H1 (cell line): ENCODE data around the gene G6PC3. TPM values are rescaled to one million over a fixed set of nuclear protein-coding genes. Genes with fewer than 3 reads are reported as not detected.

ENCODE experiments used
- CTCF ChIA-PET: fragments of 300-600 bp; sonication (Branson Sonifier 250); formaldehyde crosslinking; loops from one replicate; lab custom pipeline; 2021; ENCODE audit not compliant: partially characterized antibody; lab: Charles Lee
- POLR2A ChIA-PET: fragments of 300-600 bp; sonication (Branson Sonifier 250); formaldehyde crosslinking; loops from one replicate; lab custom pipeline; 2021; ENCODE audit warnings: inconsistent platforms; ENCODE audit not compliant: partially characterized antibody; lab: Charles Lee
- DNase-seq, 2 experiments: peaks; one replicate each; pipeline versions ENCODE4 v3.0.0 to v3.0.0-alpha.2; 2010 to 2022; ENCODE audit warnings: low spot score in 2 of 2, low read depth in 1 of 2, mixed read lengths in 1 of 2
- FAIRE-seq: peaks from 2 replicates; lab custom pipeline; 2011; peaks lifted over from hg19 to GRCh38; lab: Jason Lieb, UNC
- H2AFZ ChIP-seq: 2 replicates; pipeline ENCODE4 v1.8.1; 2012; ENCODE audit warnings: low read length, inconsistent platforms
- H2AK5ac ChIP-seq: 2 replicates; pipeline ENCODE4 v1.6.1; 2013; ENCODE audit warnings: low read depth, low read length
- H2BK120ac ChIP-seq: replicated peaks from 2 replicates; pipeline ENCODE3; 2013; ENCODE audit warnings: low read depth, low read length, inconsistent platforms
- H2BK12ac ChIP-seq: 2 replicates; pipeline ENCODE4 v1.6.1; 2013; ENCODE audit warnings: low read depth, low read length
- H2BK15ac ChIP-seq: 2 replicates; pipeline ENCODE4 v1.6.1; 2013; ENCODE audit warnings: low read length
- H2BK20ac ChIP-seq: 2 replicates; pipeline ENCODE4 v1.6.1; 2013; ENCODE audit warnings: low read length
- H2BK5ac ChIP-seq: 2 replicates; pipeline ENCODE4 v1.6.1; 2013; ENCODE audit warnings: low read depth, low read length
- H3K14ac ChIP-seq: 2 replicates; pipeline ENCODE4 v1.6.1; 2013; ENCODE audit warnings: inconsistent platforms; ENCODE audit not compliant: insufficient read length
- H3K18ac ChIP-seq: 2 replicates; pipeline ENCODE4 v1.6.1; 2013; ENCODE audit warnings: low read length; ENCODE audit errors: extremely low read depth
- H3K23ac ChIP-seq: 2 replicates; pipeline ENCODE4 v1.6.1; 2013; ENCODE audit warnings: inconsistent platforms; ENCODE audit not compliant: insufficient read length
- H3K23me2 ChIP-seq: 2 replicates; pipeline ENCODE4 v1.6.1; 2013; ENCODE audit warnings: low read depth, low read length
- H3K27ac ChIP-seq: 2 replicates; pipeline ENCODE4 v1.6.1; 2011; ENCODE audit warnings: low read depth, low read length, inconsistent platforms
- H3K27me3 ChIP-seq, 4 experiments: replicated peaks in 1 of 4; 1 replicate in 1 of 4; 2 replicates in 3 of 4; pipeline versions ENCODE4 v1.6.1 to v1.8.1; 2011 to 2013; ENCODE audit warnings: low read length in 3 of 4, mild to moderate bottlenecking in 3 of 4, inconsistent platforms in 2 of 4, mixed read lengths in 2 of 4, moderate library complexity in 1 of 4; ENCODE audit not compliant: control insufficient read depth in 3 of 4, insufficient read depth in 3 of 4; ENCODE audit errors: extremely low read depth in 1 of 4
- H3K36me3 ChIP-seq, 4 experiments: 2 replicates each; pipeline versions ENCODE4 v1.6.1 to v1.8.1; 2011 to 2013; ENCODE audit warnings: mild to moderate bottlenecking in 4 of 4, low read length in 3 of 4, moderate library complexity in 2 of 4, control low read depth in 1 of 4, inconsistent platforms in 1 of 4; ENCODE audit not compliant: insufficient read depth in 4 of 4, control insufficient read depth in 2 of 4
- H3K4ac ChIP-seq: replicated peaks from 2 replicates; pipeline ENCODE3; 2013; ENCODE audit warnings: low read length, low read depth, mixed read lengths, inconsistent platforms; ENCODE audit not compliant: insufficient read length
- H3K4me1 ChIP-seq, 4 experiments: replicated peaks in 1 of 4; 1 replicate in 1 of 4; 2 replicates in 3 of 4; pipeline versions ENCODE4 v1.6.1 to v1.8.1; 2011 to 2013; ENCODE audit warnings: low read length in 3 of 4, inconsistent platforms in 2 of 4, mixed read lengths in 1 of 4; ENCODE audit not compliant: insufficient read depth in 4 of 4, control insufficient read depth in 3 of 4
- H3K4me2 ChIP-seq, 2 experiments: 2 replicates each; pipeline versions ENCODE4 v1.6.1 to v1.8.1; 2011 to 2013; ENCODE audit warnings: low read depth in 2 of 2, low read length in 2 of 2, control low read depth in 1 of 2, inconsistent platforms in 1 of 2, mild to moderate bottlenecking in 1 of 2; ENCODE audit not compliant: insufficient read depth in 1 of 2
- H3K4me3 ChIP-seq, 4 experiments: fragments of 200-600, 300-600 bp in 1 of 4; sonication (generic), shearing (Covaris generic), sonication (Bioruptor Twin) in 1 of 4; 2 replicates each; pipeline versions ENCODE4 v1.5.1 to v1.8.1; 2011 to 2016; ENCODE audit warnings: low read length in 4 of 4, low read depth in 3 of 4, control low read depth in 2 of 4, inconsistent platforms in 2 of 4, mild to moderate bottlenecking in 2 of 4, mixed read lengths in 1 of 4, moderate library complexity in 1 of 4; ENCODE audit not compliant: insufficient read depth in 2 of 4; ENCODE audit errors: extremely low read depth in 1 of 4
- H3K56ac ChIP-seq: replicated peaks from 2 replicates; pipeline ENCODE3; 2013; ENCODE audit warnings: low read depth, mild to moderate bottlenecking, mixed read lengths, low read length, inconsistent platforms; ENCODE audit not compliant: insufficient read length
- H3K79me1 ChIP-seq: 2 replicates; pipeline ENCODE4 v1.6.1; 2013; ENCODE audit warnings: low read depth, low read length, control low read depth
- H3K79me2 ChIP-seq, 2 experiments: 2 replicates each; pipeline versions ENCODE4 v1.6.1 to v1.8.1; 2012 to 2013; ENCODE audit warnings: low read length in 2 of 2, mild to moderate bottlenecking in 2 of 2, inconsistent platforms in 1 of 2; ENCODE audit not compliant: insufficient read depth in 2 of 2, control insufficient read depth in 1 of 2
- H3K9ac ChIP-seq, 4 experiments: replicated peaks in 1 of 4; 1 replicate in 1 of 4; 2 replicates in 3 of 4; pipeline versions ENCODE4 v1.6.1 to v1.8.1; 2011 to 2013; ENCODE audit warnings: low read depth in 3 of 4, low read length in 3 of 4, control low read depth in 2 of 4, mild to moderate bottlenecking in 2 of 4, moderate library complexity in 2 of 4, inconsistent platforms in 1 of 4; ENCODE audit errors: extremely low read depth in 1 of 4
- H3K9me3 ChIP-seq, 2 experiments: 2 replicates each; pipeline versions ENCODE4 v1.6.1 to v1.8.1; 2012 to 2013; ENCODE audit warnings: mild to moderate bottlenecking in 2 of 2, moderate library complexity in 2 of 2, control low read depth in 1 of 2, inconsistent platforms in 1 of 2, low read depth in 1 of 2, low read length in 1 of 2, mixed read lengths in 1 of 2; ENCODE audit not compliant: insufficient read depth in 2 of 2
- H4K20me1 ChIP-seq, 2 experiments: replicated peaks in 1 of 2; 2 replicates each; pipeline versions ENCODE3 to v1.8.1; 2011 to 2013; ENCODE audit warnings: inconsistent platforms in 2 of 2, low read length in 2 of 2, mild to moderate bottlenecking in 1 of 2; ENCODE audit not compliant: insufficient read depth in 2 of 2, control insufficient read depth in 1 of 2
- H4K5ac ChIP-seq: 2 replicates; pipeline ENCODE4 v1.6.1; 2013; ENCODE audit warnings: low read length, low read depth, mixed read lengths, inconsistent platforms; ENCODE audit not compliant: insufficient read length
- H4K8ac ChIP-seq: 2 replicates; pipeline ENCODE4 v1.8.0; 2013; ENCODE audit warnings: mild to moderate bottlenecking, moderate library complexity, low read length, inconsistent platforms; ENCODE audit not compliant: insufficient read depth; ENCODE audit errors: extremely low read depth
- H4K91ac ChIP-seq: replicated peaks from 2 replicates; pipeline ENCODE3; 2013; ENCODE audit warnings: low read length, mixed read lengths, inconsistent platforms; ENCODE audit not compliant: insufficient read length
- E2F6 ChIP-seq: IDR thresholded peaks from 2 replicates; pipeline ENCODE4 v1.6.1; 2012; ENCODE audit warnings: inconsistent platforms
- HDAC2 ChIP-seq, 2 experiments: fragments of 300-600 bp in 1 of 2; sonication (generic) in 1 of 2; IDR thresholded peaks; 2 replicates each; pipeline ENCODE4 v1.6.1; 2011 to 2012; ENCODE audit warnings: low read depth in 2 of 2, low read length in 2 of 2, mild to moderate bottlenecking in 2 of 2, moderate library complexity in 2 of 2, borderline replicate concordance in 1 of 2, inconsistent platforms in 1 of 2
- RBBP5 ChIP-seq: IDR thresholded peaks from 2 replicates; pipeline ENCODE4 v1.7.1; 2012; ENCODE audit warnings: low read depth, mild to moderate bottlenecking, inconsistent platforms, low read length, moderate library complexity, borderline replicate concordance
- RFX5 ChIP-seq: IDR thresholded peaks from 2 replicates; pipeline ENCODE4 v1.6.1; 2011; ENCODE audit warnings: low read depth, low read length, improper control_type of control experiment, borderline replicate concordance
- SIN3A ChIP-seq, 2 experiments: IDR thresholded peaks in 1 of 2; conservative IDR thresholded peaks in 1 of 2; 2 replicates each; pipeline ENCODE4 v1.6.1; 2011 to 2012; ENCODE audit warnings: low read length in 2 of 2, improper control_type of control experiment in 1 of 2, low read depth in 1 of 2, mild to moderate bottlenecking in 1 of 2
- TAF7 ChIP-seq: optimal IDR thresholded peaks from 2 replicates; pipeline ENCODE3; 2011; ENCODE audit warnings: low read depth, mild to moderate bottlenecking, inconsistent platforms, low read length, moderate library complexity, borderline replicate concordance
- WGBS, 2 experiments: shearing (Covaris generic) in 1 of 2; methylation state at CpG; one replicate each; pipeline versions ENCODE4 v1.1.6 to v1.1.7; 2013 to 2015; ENCODE audit warnings: low lambda C conversion rate in 2 of 2, mixed read lengths in 2 of 2, inconsistent platforms in 1 of 2, low coverage in 1 of 2, missing lambda C conversion rate in 1 of 2; ENCODE audit not compliant: insufficient replicate concordance in 2 of 2, insufficient coverage in 1 of 2, insufficient read length in 1 of 2; ENCODE audit errors: extremely low coverage in 1 of 2, missing lambda C conversion rate in 1 of 2; 5-methylcytosine and 5-hydroxymethylcytosine counted together
- polyA plus RNA-seq, 7 experiments: library from polyadenylated mRNA; depleted of rRNA in 3 of 7; stranded (reverse) in 5 of 7; unstranded in 2 of 7; fragments of >200 nt in 5 of 7; fragments of 200-250 nt in 2 of 7; gene quantifications; 1 replicate in 5 of 7; 2 replicates in 1 of 7; 4 replicates in 1 of 7; pipeline versions ENCODE4 v1.2.1 to v1.2.3, GENCODE V29; 2011 to 2013; ENCODE audit warnings: missing spikeins in 2 of 7, mixed read lengths in 2 of 7
- total RNA-seq: library from RNA; stranded (reverse); fragmentation: NEBNext Ultra II Directional; extraction: Animal tissue kit (Norgen Biotek cat#: 25700); gene quantifications from 2 replicates; pipeline ENCODE4 v1.2.1, GENCODE V29; 2021

The G6PC3 gene
- total and polyA plus RNA-seq, 2 of the 8 experiments (the other 6 are each of a cell fraction or from before 2014, with no cell fraction given), result 104 to 343 TPM

- peaks cover 22 to 46% (median 38%) of the 10 kb centered on the region in 4 experiments for H3K36me3 ChIP-seq
- H4K5ac ChIP-seq, result no peak overlapping the region
- H3K27ac ChIP-seq, result no peak overlapping the region
- H4K8ac ChIP-seq, result no peak overlapping the region
- CTCF ChIA-PET, result interaction anchor here (1.0 to 9.5 kb wide), 5 partner anchors 12 to 94 kb away, joined by 3 to 108 read pairs (median 3); no protein-coding TSS in a partner anchor
- 96% methylated on average over 3 of the region's 3 CpGs; no CpG with 5 or more reads in 1 of the 2 experiments for WGBS, 2 experiments
- no peak overlapping the region for H3K23ac ChIP-seq
- H3K14ac ChIP-seq, result no peak overlapping the region
- H3K4ac ChIP-seq, result no peak overlapping the region
- no peak overlapping the region for H3K4me3 ChIP-seq
- no peak for TF ChIP-seq HDAC2 (IDR thresholded peaks at IDR 0.05; ENCODE audit: borderline replicate concordance in 1 of 2, low read depth in 2 of 2, low read length in 2 of 2)
- TF ChIP-seq E2F6, result no peak
- no peak for TF ChIP-seq SIN3A (conservative IDR thresholded peaks at IDR 0.05 in 1 of 2, IDR thresholded peaks at IDR 0.05 in 1 of 2; ENCODE audit: low read depth in 1 of 2, low read length in 2 of 2)
- TF ChIP-seq TAF7, result no peak
- TF ChIP-seq RBBP5, result no peak
- TF ChIP-seq RFX5, result no peak
- no peak overlapping the region for H4K91ac ChIP-seq
- H2BK5ac ChIP-seq, result no peak overlapping the region
- no peak overlapping the region for H2BK120ac ChIP-seq
- DNase-seq (no peak), FAIRE-seq (no peak)
- H3K23me2 ChIP-seq, result no peaks in the 10 kb centered on the region
- H2BK20ac ChIP-seq, result no peak overlapping the region
- H2BK12ac ChIP-seq, result no peak overlapping the region
- no peak overlapping the region for H2AFZ ChIP-seq
- no peak overlapping the region for H3K4me2 ChIP-seq
- peaks cover 4 to 16% of the 10 kb centered on the region in 2 experiments for H4K20me1 ChIP-seq
- no peak overlapping the region for H3K18ac ChIP-seq
- H3K79me2 ChIP-seq, result peaks cover 0 to 39% of the 10 kb centered on the region in 2 experiments; a peak in 2 of 4 replicates
- H2AK5ac ChIP-seq, result no peak overlapping the region
- no peak overlapping the region for H3K9ac ChIP-seq
- no peaks in the 10 kb centered on the region for H3K9me3 ChIP-seq
- no peak overlapping the region for H3K56ac ChIP-seq
- H3K27me3 ChIP-seq, result no peaks in the 10 kb centered on the region
- peaks cover 4% of the 10 kb centered on the region; the same call in 1 of the 2 replicates for H3K79me1 ChIP-seq
- no peak overlapping the region for H2BK15ac ChIP-seq
- no peaks in the 10 kb centered on the region for H3K4me1 ChIP-seq
- POLR2A ChIA-PET, result interaction anchor here (1.4 to 7.4 kb wide), 4 partner anchors 11 to 28 kb away, joined by 3 to 55 read pairs (median 6); partner anchors contain the start of genes LSM12 and TMEM101
Measured at GRCh38 chr17:44038604-44039011, 31.9 kb upstream of the G6PC3 start.
